MCF 10A (cell line): ENCODE data around the gene PDLIM7. TPM values are rescaled to one million over a fixed set of nuclear protein-coding genes. Genes with fewer than 3 reads are reported as not detected.
A peak's percentile ranks its signal among the peaks of the same experiment; 100 is the strongest.

Source experiments
- BruUV-seq: library from RNA; stranded (reverse); fragments of 400-500 nt; replicated peaks from 2 replicates; lab custom pipeline; 2021; lab: Mats Ljungman, UMichigan
- CTCF ChIA-PET: fragments of 300-600 bp; sonication (Branson Sonifier 250); formaldehyde crosslinking; extraction: SDS; loops from one replicate; lab custom pipeline; 2021; ENCODE audit warnings: antibody characterized with exemption, inconsistent platforms; lab: Yijun Ruan, JAX
- POLR2A ChIA-PET: fragments of 300-600, 350-650 bp; sonication (Branson Sonifier 250); formaldehyde crosslinking; extraction: SDS; loops from one replicate; lab custom pipeline; 2020; ENCODE audit warnings: antibody characterized with exemption, inconsistent platforms; lab: Yijun Ruan, JAX
- DNase-seq: peaks from one replicate; pipeline ENCODE4 v3.0.0-alpha.2; 2018; ENCODE audit not compliant: unreplicated experiment
- H3K27ac Mint-ChIP-seq: one replicate; pipeline ENCODE4 v1.8.0; 2022; ENCODE audit warnings: mild to moderate bottlenecking, low read depth, mixed read lengths; ENCODE audit not compliant: unreplicated experiment
- H3K27me3 Mint-ChIP-seq: one replicate; pipeline ENCODE4 v1.8.0; 2022; ENCODE audit warnings: mixed read lengths; ENCODE audit not compliant: insufficient read depth, unreplicated experiment
- H3K36me3 Mint-ChIP-seq: one replicate; pipeline ENCODE4 v1.8.0; 2022; ENCODE audit warnings: mild to moderate bottlenecking, moderate library complexity, mixed read lengths; ENCODE audit not compliant: insufficient read depth, unreplicated experiment
- H3K4me1 Mint-ChIP-seq: one replicate; pipeline ENCODE4 v1.8.0; 2022; ENCODE audit warnings: mixed read lengths; ENCODE audit not compliant: insufficient read depth, unreplicated experiment
- H3K4me3 Mint-ChIP-seq: one replicate; pipeline ENCODE4 v1.8.0; 2022; ENCODE audit warnings: mild to moderate bottlenecking, moderate library complexity, mixed read lengths; ENCODE audit not compliant: unreplicated experiment
- H3K9me3 Mint-ChIP-seq: one replicate; pipeline ENCODE4 v1.8.0; 2022; ENCODE audit warnings: mixed read lengths; ENCODE audit not compliant: unreplicated experiment
- CTCF ChIP-seq: fragments of 200-600 bp; IDR thresholded peaks from one replicate; pipeline ENCODE4 v1.8.0; 2022; ENCODE audit warnings: antibody characterized with exemption, mild to moderate bottlenecking; ENCODE audit not compliant: unreplicated experiment
- intact Hi-C: fragments of 100-400 bp; cut with micrococcal nuclease; formaldehyde crosslinking; loops from 2 replicates; pipeline ENCODE4 v1.14.1; 2022
- total RNA-seq: library from RNA; stranded (reverse); gene quantifications from 2 replicates; pipeline ENCODE4 v1.2.3, GENCODE V29; 2022

Gene PDLIM7
- total RNA-seq, 1 experiment from 2014 or later: 257 TPM

GRCh38 chr5:177520916-177521513, 23.6 kb upstream of the PDLIM7 start:
- peak overlapping the region; percentile 55 for H3K27ac Mint-ChIP-seq
- peaks cover 43% of the 10 kb centered on the region for H3K36me3 Mint-ChIP-seq
- H3K4me3 Mint-ChIP-seq: no peak overlapping the region
- ChIA-PET POLR2A (interaction anchor here (0.9 to 5.1 kb wide), 2 partner anchors 20 to 24 kb away, joined by 3 to 31 read pairs; no protein-coding TSS in a partner anchor), CTCF (interaction anchor here (0.5 to 2.9 kb wide), 8 partner anchors 13 to 244 kb away, joined by 3 to 12 read pairs (median 3); no protein-coding TSS in a partner anchor)
- BruUV-seq: no TSS peak
- intact Hi-C loops: no loop called here
- H3K27me3 Mint-ChIP-seq: no peaks in the 10 kb centered on the region
- no peak for DNase-seq
- no peaks in the 10 kb centered on the region for H3K9me3 Mint-ChIP-seq
- peaks cover 18% of the 10 kb centered on the region for H3K4me1 Mint-ChIP-seq
- no peak for TF ChIP-seq CTCF

GRCh38 chr5:177520271-177520670, 22.9 kb upstream of the PDLIM7 start:
- Mint-ChIP-seq H3K4me1 (peaks cover 24% of the 10 kb centered on the region), H3K27me3 (no peaks in the 10 kb centered on the region), H3K9me3 (no peaks in the 10 kb centered on the region), H3K4me3 (no peak overlapping the region), H3K27ac (peak overlapping the region; percentile 55), H3K36me3 (peaks cover 50% of the 10 kb centered on the region)
- no peak for TF ChIP-seq CTCF
- BruUV-seq: no TSS peak
- no peak for DNase-seq
- ChIA-PET CTCF (interaction anchor here (0.9 to 2.9 kb wide), 4 partner anchors 14 to 87 kb away, joined by 3 to 12 read pairs (median 4); no protein-coding TSS in a partner anchor), POLR2A (interaction anchor here (5.1 kb wide), 1 partner anchor 25 kb away, joined by 31 read pairs; no protein-coding TSS in a partner anchor)
- intact Hi-C loops: no loop called here

GRCh38 chr5:177519463-177520235, 22.2 kb upstream of the PDLIM7 start:
- no TSS peak for BruUV-seq
- Mint-ChIP-seq H3K4me3 (peak overlapping the region; percentile 38), H3K27ac (peak overlapping the region; percentile 55), H3K9me3 (no peaks in the 10 kb centered on the region), H3K4me1 (peaks cover 25% of the 10 kb centered on the region), H3K27me3 (no peaks in the 10 kb centered on the region), H3K36me3 (peaks cover 56% of the 10 kb centered on the region)
- ChIA-PET POLR2A (interaction anchor here (0.7 to 5.1 kb wide), 4 partner anchors 10 to 80 kb away, joined by 3 to 31 read pairs (median 3); partner anchors contain the start of gene B4GALT7), CTCF (interaction anchor here (1.1 to 2.9 kb wide), 4 partner anchors 26 to 91 kb away, joined by 3 to 12 read pairs (median 4); no protein-coding TSS in a partner anchor)
- intact Hi-C loops: no loop called here
- no peak for DNase-seq
- no peak for TF ChIP-seq CTCF
